Ishikawa (cell line): ENCODE data around the gene ASCC1.

Source experiments
- EGR1 ChIP-seq: IDR thresholded peaks from 2 replicates; pipeline ENCODE4 v1.6.1; 2012
- RAD21 ChIP-seq: IDR thresholded peaks from 2 replicates; pipeline ENCODE4 v1.6.1; 2012; ENCODE audit warnings: low read depth

GRCh38 chr10:72068901-72069446 lies 147.1 kb downstream of the ASCC1 start:
- TF ChIP-seq RAD21 (no peak), EGR1 (no peak)
